H1 (cell line): Measurements from ENCODE around the gene LIG3. TPM values are rescaled to one million over a fixed set of nuclear protein-coding genes. Genes with fewer than 3 reads are reported as not detected.

Experiments
- CTCF ChIA-PET: fragments of 300-600 bp; sonication (Branson Sonifier 250); formaldehyde crosslinking; loops from one replicate; lab custom pipeline; 2021; ENCODE audit not compliant: partially characterized antibody; lab: Charles Lee
- POLR2A ChIA-PET: fragments of 300-600 bp; sonication (Branson Sonifier 250); formaldehyde crosslinking; loops from one replicate; lab custom pipeline; 2021; ENCODE audit warnings: inconsistent platforms; ENCODE audit not compliant: partially characterized antibody; lab: Charles Lee
- DNase-seq, 2 experiments: peaks; one replicate each; pipeline versions ENCODE4 v3.0.0 to v3.0.0-alpha.2; 2010 to 2022; ENCODE audit warnings: low spot score in 2 of 2, low read depth in 1 of 2, mixed read lengths in 1 of 2
- FAIRE-seq: peaks from 2 replicates; lab custom pipeline; 2011; peaks lifted over from hg19 to GRCh38; lab: Jason Lieb, UNC
- H2AFZ ChIP-seq: 2 replicates; pipeline ENCODE4 v1.8.1; 2012; ENCODE audit warnings: low read length, inconsistent platforms
- H2AK5ac ChIP-seq: 2 replicates; pipeline ENCODE4 v1.6.1; 2013; ENCODE audit warnings: low read depth, low read length
- H2BK120ac ChIP-seq: replicated peaks from 2 replicates; pipeline ENCODE3; 2013; ENCODE audit warnings: low read depth, low read length, inconsistent platforms
- H2BK12ac ChIP-seq: 2 replicates; pipeline ENCODE4 v1.6.1; 2013; ENCODE audit warnings: low read depth, low read length
- H2BK15ac ChIP-seq: 2 replicates; pipeline ENCODE4 v1.6.1; 2013; ENCODE audit warnings: low read length
- H2BK20ac ChIP-seq: 2 replicates; pipeline ENCODE4 v1.6.1; 2013; ENCODE audit warnings: low read length
- H2BK5ac ChIP-seq: 2 replicates; pipeline ENCODE4 v1.6.1; 2013; ENCODE audit warnings: low read depth, low read length
- H3K14ac ChIP-seq: 2 replicates; pipeline ENCODE4 v1.6.1; 2013; ENCODE audit warnings: inconsistent platforms; ENCODE audit not compliant: insufficient read length
- H3K18ac ChIP-seq: 2 replicates; pipeline ENCODE4 v1.6.1; 2013; ENCODE audit warnings: low read length; ENCODE audit errors: extremely low read depth
- H3K23ac ChIP-seq: 2 replicates; pipeline ENCODE4 v1.6.1; 2013; ENCODE audit warnings: inconsistent platforms; ENCODE audit not compliant: insufficient read length
- H3K23me2 ChIP-seq: 2 replicates; pipeline ENCODE4 v1.6.1; 2013; ENCODE audit warnings: low read depth, low read length
- H3K27ac ChIP-seq: 2 replicates; pipeline ENCODE4 v1.6.1; 2011; ENCODE audit warnings: low read depth, low read length, inconsistent platforms
- H3K27me3 ChIP-seq, 4 experiments: replicated peaks in 1 of 4; 1 replicate in 1 of 4; 2 replicates in 3 of 4; pipeline versions ENCODE4 v1.6.1 to v1.8.1; 2011 to 2013; ENCODE audit warnings: low read length in 3 of 4, mild to moderate bottlenecking in 3 of 4, inconsistent platforms in 2 of 4, mixed read lengths in 2 of 4, moderate library complexity in 1 of 4; ENCODE audit not compliant: control insufficient read depth in 3 of 4, insufficient read depth in 3 of 4; ENCODE audit errors: extremely low read depth in 1 of 4
- H3K36me3 ChIP-seq, 4 experiments: 2 replicates each; pipeline versions ENCODE4 v1.6.1 to v1.8.1; 2011 to 2013; ENCODE audit warnings: mild to moderate bottlenecking in 4 of 4, low read length in 3 of 4, moderate library complexity in 2 of 4, control low read depth in 1 of 4, inconsistent platforms in 1 of 4; ENCODE audit not compliant: insufficient read depth in 4 of 4, control insufficient read depth in 2 of 4
- H3K4ac ChIP-seq: replicated peaks from 2 replicates; pipeline ENCODE3; 2013; ENCODE audit warnings: low read length, low read depth, mixed read lengths, inconsistent platforms; ENCODE audit not compliant: insufficient read length
- H3K4me1 ChIP-seq, 4 experiments: replicated peaks in 1 of 4; 1 replicate in 1 of 4; 2 replicates in 3 of 4; pipeline versions ENCODE4 v1.6.1 to v1.8.1; 2011 to 2013; ENCODE audit warnings: low read length in 3 of 4, inconsistent platforms in 2 of 4, mixed read lengths in 1 of 4; ENCODE audit not compliant: insufficient read depth in 4 of 4, control insufficient read depth in 3 of 4
- H3K4me2 ChIP-seq, 2 experiments: 2 replicates each; pipeline versions ENCODE4 v1.6.1 to v1.8.1; 2011 to 2013; ENCODE audit warnings: low read depth in 2 of 2, low read length in 2 of 2, control low read depth in 1 of 2, inconsistent platforms in 1 of 2, mild to moderate bottlenecking in 1 of 2; ENCODE audit not compliant: insufficient read depth in 1 of 2
- H3K4me3 ChIP-seq, 4 experiments: fragments of 200-600, 300-600 bp in 1 of 4; sonication (generic), shearing (Covaris generic), sonication (Bioruptor Twin) in 1 of 4; 2 replicates each; pipeline versions ENCODE4 v1.5.1 to v1.8.1; 2011 to 2016; ENCODE audit warnings: low read length in 4 of 4, low read depth in 3 of 4, control low read depth in 2 of 4, inconsistent platforms in 2 of 4, mild to moderate bottlenecking in 2 of 4, mixed read lengths in 1 of 4, moderate library complexity in 1 of 4; ENCODE audit not compliant: insufficient read depth in 2 of 4; ENCODE audit errors: extremely low read depth in 1 of 4
- H3K56ac ChIP-seq: replicated peaks from 2 replicates; pipeline ENCODE3; 2013; ENCODE audit warnings: low read depth, mild to moderate bottlenecking, mixed read lengths, low read length, inconsistent platforms; ENCODE audit not compliant: insufficient read length
- H3K79me1 ChIP-seq: 2 replicates; pipeline ENCODE4 v1.6.1; 2013; ENCODE audit warnings: low read depth, low read length, control low read depth
- H3K79me2 ChIP-seq, 2 experiments: 2 replicates each; pipeline versions ENCODE4 v1.6.1 to v1.8.1; 2012 to 2013; ENCODE audit warnings: low read length in 2 of 2, mild to moderate bottlenecking in 2 of 2, inconsistent platforms in 1 of 2; ENCODE audit not compliant: insufficient read depth in 2 of 2, control insufficient read depth in 1 of 2
- H3K9ac ChIP-seq, 4 experiments: replicated peaks in 1 of 4; 1 replicate in 1 of 4; 2 replicates in 3 of 4; pipeline versions ENCODE4 v1.6.1 to v1.8.1; 2011 to 2013; ENCODE audit warnings: low read depth in 3 of 4, low read length in 3 of 4, control low read depth in 2 of 4, mild to moderate bottlenecking in 2 of 4, moderate library complexity in 2 of 4, inconsistent platforms in 1 of 4; ENCODE audit errors: extremely low read depth in 1 of 4
- H3K9me3 ChIP-seq, 2 experiments: 2 replicates each; pipeline versions ENCODE4 v1.6.1 to v1.8.1; 2012 to 2013; ENCODE audit warnings: mild to moderate bottlenecking in 2 of 2, moderate library complexity in 2 of 2, control low read depth in 1 of 2, inconsistent platforms in 1 of 2, low read depth in 1 of 2, low read length in 1 of 2, mixed read lengths in 1 of 2; ENCODE audit not compliant: insufficient read depth in 2 of 2
- H4K20me1 ChIP-seq, 2 experiments: replicated peaks in 1 of 2; 2 replicates each; pipeline versions ENCODE3 to v1.8.1; 2011 to 2013; ENCODE audit warnings: inconsistent platforms in 2 of 2, low read length in 2 of 2, mild to moderate bottlenecking in 1 of 2; ENCODE audit not compliant: insufficient read depth in 2 of 2, control insufficient read depth in 1 of 2
- H4K5ac ChIP-seq: 2 replicates; pipeline ENCODE4 v1.6.1; 2013; ENCODE audit warnings: low read length, low read depth, mixed read lengths, inconsistent platforms; ENCODE audit not compliant: insufficient read length
- H4K8ac ChIP-seq: 2 replicates; pipeline ENCODE4 v1.8.0; 2013; ENCODE audit warnings: mild to moderate bottlenecking, moderate library complexity, low read length, inconsistent platforms; ENCODE audit not compliant: insufficient read depth; ENCODE audit errors: extremely low read depth
- H4K91ac ChIP-seq: replicated peaks from 2 replicates; pipeline ENCODE3; 2013; ENCODE audit warnings: low read length, mixed read lengths, inconsistent platforms; ENCODE audit not compliant: insufficient read length
- CBX5 ChIP-seq: fragments of 300-800, 300-1000 bp; sonication (generic); IDR thresholded peaks from 2 replicates; pipeline ENCODE4 v1.7.1; 2016; ENCODE audit warnings: antibody characterized with exemption, low read length, low read depth
- CHD1 ChIP-seq: IDR thresholded peaks from 2 replicates; pipeline ENCODE4 v1.6.1; 2012; ENCODE audit warnings: low read depth, low read length, improper control_type of control experiment
- CHD2 ChIP-seq: IDR thresholded peaks from 2 replicates; pipeline ENCODE4 v1.6.1; 2012; ENCODE audit warnings: low read length, improper control_type of control experiment
- HDAC6 ChIP-seq: IDR thresholded peaks from one replicate; pipeline ENCODE4 v1.7.1; 2012; ENCODE audit warnings: low read depth, mild to moderate bottlenecking, inconsistent platforms, low read length, moderate library complexity
- POLR2A ChIP-seq, 2 experiments: IDR thresholded peaks; 1 replicate in 1 of 2; 2 replicates in 1 of 2; pipeline ENCODE4 v1.6.1; 2011; ENCODE audit warnings: low read depth in 2 of 2, low read length in 2 of 2, mild to moderate bottlenecking in 2 of 2; ENCODE audit errors: control extremely low read depth in 1 of 2
- RAD21 ChIP-seq, 2 experiments: IDR thresholded peaks in 1 of 2; conservative IDR thresholded peaks in 1 of 2; 2 replicates each; pipeline ENCODE4 v1.6.1; 2011; ENCODE audit warnings: low read depth in 2 of 2, low read length in 2 of 2, improper control_type of control experiment in 1 of 2, inconsistent platforms in 1 of 2, mild to moderate bottlenecking in 1 of 2, moderate library complexity in 1 of 2
- RBBP5 ChIP-seq: IDR thresholded peaks from 2 replicates; pipeline ENCODE4 v1.7.1; 2012; ENCODE audit warnings: low read depth, mild to moderate bottlenecking, inconsistent platforms, low read length, moderate library complexity, borderline replicate concordance
- RXRA ChIP-seq: IDR thresholded peaks from 2 replicates; pipeline ENCODE4 v1.6.1; 2011; ENCODE audit warnings: low read depth, mild to moderate bottlenecking, low read length, moderate library complexity; ENCODE audit not compliant: insufficient read depth
- TEAD4 ChIP-seq: IDR thresholded peaks from 2 replicates; pipeline ENCODE4 v1.6.1; 2012; ENCODE audit warnings: low read depth, low read length, inconsistent platforms, mixed read lengths
- USF2 ChIP-seq: IDR thresholded peaks from 2 replicates; pipeline ENCODE4 v1.6.1; 2011; ENCODE audit warnings: low read length, improper control_type of control experiment
- WGBS, 2 experiments: shearing (Covaris generic) in 1 of 2; methylation state at CpG; one replicate each; pipeline versions ENCODE4 v1.1.6 to v1.1.7; 2013 to 2015; ENCODE audit warnings: low lambda C conversion rate in 2 of 2, mixed read lengths in 2 of 2, inconsistent platforms in 1 of 2, low coverage in 1 of 2, missing lambda C conversion rate in 1 of 2; ENCODE audit not compliant: insufficient replicate concordance in 2 of 2, insufficient coverage in 1 of 2, insufficient read length in 1 of 2; ENCODE audit errors: extremely low coverage in 1 of 2, missing lambda C conversion rate in 1 of 2; 5-methylcytosine and 5-hydroxymethylcytosine counted together
- polyA plus RNA-seq, 7 experiments: library from polyadenylated mRNA; depleted of rRNA in 3 of 7; stranded (reverse) in 5 of 7; unstranded in 2 of 7; fragments of >200 nt in 5 of 7; fragments of 200-250 nt in 2 of 7; gene quantifications; 1 replicate in 5 of 7; 2 replicates in 1 of 7; 4 replicates in 1 of 7; pipeline versions ENCODE4 v1.2.1 to v1.2.3, GENCODE V29; 2011 to 2013; ENCODE audit warnings: missing spikeins in 2 of 7, mixed read lengths in 2 of 7
- total RNA-seq: library from RNA; stranded (reverse); fragmentation: NEBNext Ultra II Directional; extraction: Animal tissue kit (Norgen Biotek cat#: 25700); gene quantifications from 2 replicates; pipeline ENCODE4 v1.2.1, GENCODE V29; 2021

Gene LIG3
- total and polyA plus RNA-seq, 2 of the 8 experiments (the other 6 are each of a cell fraction or from before 2014, with no cell fraction given) = 63.6 to 89.3 TPM

- Histone ChIP-seq H4K5ac (no peak overlapping the region), H3K4me3 (no peak overlapping the region), H3K36me3 (no peaks in the 10 kb centered on the region), H2BK5ac (no peak overlapping the region), H3K18ac (no peak overlapping the region), H4K20me1 (peaks cover 0 to 2% of the 10 kb centered on the region in 2 experiments), H4K8ac (no peak overlapping the region), H4K91ac (no peak overlapping the region), H3K9ac (no peak overlapping the region), H3K27me3 (no peaks in the 10 kb centered on the region), H2BK120ac (no peak overlapping the region), H2AK5ac (no peak overlapping the region), H3K4ac (no peak overlapping the region), H3K79me1 (no peaks in the 10 kb centered on the region), H3K56ac (no peak overlapping the region), H3K9me3 (no peaks in the 10 kb centered on the region), H3K4me1 (no peaks in the 10 kb centered on the region), H3K4me2 (no peak overlapping the region), H3K79me2 (no peaks in the 10 kb centered on the region), H2BK15ac (no peak overlapping the region), H2BK12ac (no peak overlapping the region), H3K23ac (no peak overlapping the region), H3K14ac (no peak overlapping the region), H2BK20ac (no peak overlapping the region), H2AFZ (no peak overlapping the region), H3K27ac (no peak overlapping the region), H3K23me2 (no peaks in the 10 kb centered on the region; the same call in 1 of the 2 replicates)
- ChIA-PET POLR2A (interaction anchor here (1.4 kb wide), 1 partner anchor 17 kb away, joined by 4 read pairs; no protein-coding TSS in a partner anchor), CTCF (no interaction called here)
- no peak for DNase-seq
- no peak for FAIRE-seq
- WGBS, 2 experiments = 94% methylated on average over 4 of the region's 4 CpGs; no CpG with 5 or more reads in 1 of the 2 experiments
- TF ChIP-seq CHD1 = no peak
- TF ChIP-seq HDAC6 = no peak
- TF ChIP-seq RBBP5 = no peak
- TF ChIP-seq USF2 = no peak
- no peak for TF ChIP-seq RXRA
- TF ChIP-seq CBX5 = no peak
- no peak for TF ChIP-seq POLR2A (IDR thresholded peaks at IDR 0.05; ENCODE audit: control extremely low read depth in 1 of 2, low read depth in 2 of 2, low read length in 2 of 2)
- TF ChIP-seq RAD21 (IDR thresholded peaks at IDR 0.05 in 1 of 2, conservative IDR thresholded peaks at IDR 0.05 in 1 of 2; ENCODE audit: low read depth in 2 of 2, low read length in 2 of 2) = no peak
- TF ChIP-seq TEAD4 = no peak
- TF ChIP-seq CHD2 = no peak
Measured at GRCh38 chr17:35046245-35046644, 65.9 kb downstream of the LIG3 start.
